Measurements from ENCODE around the gene BTRC.

The BTRC gene

GRCh38 chr10:101441541-101442455 lies 87.8 kb downstream of the BTRC start:
- peak; percentile 73 for TF ChIP-seq CTCF (IDR thresholded peaks at IDR 0.05)

- no peak for TF ChIP-seq CTCF (IDR thresholded peaks at IDR 0.05)
Observed at GRCh38 chr10:101442456-101442800, 88.5 kb downstream of the BTRC start.

GRCh38 chr10:101444058-101444898 lies 90.3 kb downstream of the BTRC start:
- TF ChIP-seq CTCF (IDR thresholded peaks at IDR 0.05): peak; percentile 58

- TF ChIP-seq CTCF (IDR thresholded peaks at IDR 0.05): no peak
Observed at GRCh38 chr10:101446071-101446470, 92.1 kb downstream of the BTRC start.

- no peak for TF ChIP-seq CTCF (IDR thresholded peaks at IDR 0.05)
Observed at GRCh38 chr10:101446947-101447346, 93.0 kb downstream of the BTRC start.

GRCh38 chr10:101447477-101447876 lies 93.5 kb downstream of the BTRC start:
- no peak for TF ChIP-seq CTCF (IDR thresholded peaks at IDR 0.05)

GRCh38 chr10:101450277-101451080 lies 96.5 kb downstream of the BTRC start:
- TF ChIP-seq CTCF (IDR thresholded peaks at IDR 0.05): no peak
